NCI-H748 (cell line): ENCODE measurements around the gene CTSW.
A peak's percentile ranks its signal among the peaks of the same experiment; 100 is the strongest.

Source experiments
- DNase-seq: peaks from one replicate; lab custom pipeline; 2025; ENCODE audit not compliant: unreplicated experiment; lab: John Stamatoyannopoulos, UW

Gene CTSW

GRCh38 chr11:65900125-65900898 is 20.7 kb downstream of the CTSW start, which contains the start of gene FOSL1:
Gene FOSL1, minus strand, starts transcription at chr11:65900388. Its CDS starts 49 bp downstream, at chr11:65900339.
- peak; percentile 87 for DNase-seq

- no peak for DNase-seq
Observed at GRCh38 chr11:65900899-65901180, 21.2 kb downstream of the CTSW start.

GRCh38 chr11:65903068-65903481 is 23.4 kb downstream of the CTSW start:
- no peak for DNase-seq

GRCh38 chr11:65903715-65904114 is 24.1 kb downstream of the CTSW start:
- no peak for DNase-seq

- no peak for DNase-seq
Observed at GRCh38 chr11:65906602-65907001, 27.0 kb downstream of the CTSW start.

GRCh38 chr11:65907878-65908277 is 28.2 kb downstream of the CTSW start:
- DNase-seq, result no peak

GRCh38 chr11:65911682-65912568 is 32.3 kb downstream of the CTSW start:
- peak; percentile 56 for DNase-seq

- no peak for DNase-seq
Observed at GRCh38 chr11:65912845-65913244, 33.2 kb downstream of the CTSW start.

- no peak for DNase-seq
Observed at GRCh38 chr11:65915101-65915820, 35.6 kb downstream of the CTSW start.

- no peak for DNase-seq
Observed at GRCh38 chr11:65915821-65916251, 36.2 kb downstream of the CTSW start.

- DNase-seq, result no peak
Observed at GRCh38 chr11:65916391-65916790, 36.8 kb downstream of the CTSW start.

- no peak for DNase-seq
Observed at GRCh38 chr11:65917077-65917433, 37.4 kb downstream of the CTSW start.

- no peak for DNase-seq
Observed at GRCh38 chr11:65917434-65918210, 38.0 kb downstream of the CTSW start.

- DNase-seq, result peak; percentile 60
Observed at GRCh38 chr11:65918211-65919140, 38.8 kb downstream of the CTSW start, which contains the start of gene C11orf68. Gene C11orf68, minus strand, starts transcription at chr11:65919062. Its CDS starts 31 bp downstream, at chr11:65919031.

GRCh38 chr11:65919141-65919572 is 39.5 kb downstream of the CTSW start, which contains the start of gene DRAP1:
Gene DRAP1, plus strand, starts transcription at chr11:65919426. Its CDS starts 76 bp downstream, at chr11:65919502.
- DNase-seq, result peak; percentile 98

GRCh38 chr11:65919573-65920371 is 40.1 kb downstream of the CTSW start:
- DNase-seq, result peak; percentile 64

- DNase-seq, result no peak
Observed at GRCh38 chr11:65920372-65920802, 40.8 kb downstream of the CTSW start.

GRCh38 chr11:65921033-65921555 is 41.5 kb downstream of the CTSW start:
- no peak for DNase-seq
